Adipocyte (in vitro differentiated cells): Measurements from ENCODE around the gene SLC29A4.
"Not testable (repeated sequence)": the region's sequence is repeated elsewhere in the genome, so short reads cannot be mapped to it uniquely, and the experiment has no call there.

Source experiments
- DNase-seq: peaks from one replicate; pipeline ENCODE4 v3.0.0-alpha.2; 2015; ENCODE audit warnings: low read depth
- H3K27me3 ChIP-seq: replicated peaks from 2 replicates; pipeline ENCODE4 v1.7.0; 2013; ENCODE audit warnings: mild to moderate bottlenecking, low read length, moderate library complexity; ENCODE audit not compliant: control insufficient read depth, insufficient read depth
- H3K36me3 ChIP-seq: 2 replicates; pipeline ENCODE4 v1.7.0; 2013; ENCODE audit warnings: low read length, mild to moderate bottlenecking, moderate library complexity; ENCODE audit not compliant: control insufficient read depth, insufficient read depth, severe bottlenecking
- H3K4me1 ChIP-seq: 2 replicates; pipeline ENCODE4 v1.7.0; 2013; ENCODE audit warnings: mild to moderate bottlenecking, low read length, moderate library complexity; ENCODE audit not compliant: control insufficient read depth, insufficient read depth
- H3K4me3 ChIP-seq: 2 replicates; pipeline ENCODE4 v1.7.0; 2013; ENCODE audit warnings: mild to moderate bottlenecking, low read length, moderate library complexity
- H3K9ac ChIP-seq: 2 replicates; pipeline ENCODE4 v1.7.0; 2013; ENCODE audit warnings: mild to moderate bottlenecking, low read length, moderate library complexity
- H3K9me3 ChIP-seq: 2 replicates; pipeline ENCODE4 v1.7.0; 2013; ENCODE audit warnings: mild to moderate bottlenecking, low read length, moderate library complexity; ENCODE audit not compliant: control insufficient read depth

The SLC29A4 gene

GRCh38 chr7:5315761-5316160 lies 33.0 kb downstream of the SLC29A4 start:
- DNase-seq: no peak
- Histone ChIP-seq H3K4me3 (no peak overlapping the region), H3K4me1 (no peaks in the 10 kb centered on the region), H3K36me3 (peaks cover 59% of the 10 kb centered on the region), H3K9ac (no peak overlapping the region), H3K9me3 (no peaks in the 10 kb centered on the region), H3K27me3 (no peaks in the 10 kb centered on the region)

GRCh38 chr7:5318613-5319012 lies 35.9 kb downstream of the SLC29A4 start:
- not testable (repeated sequence) for H3K4me3 ChIP-seq, H3K4me1 ChIP-seq, H3K9me3 ChIP-seq, DNase-seq, H3K27me3 ChIP-seq, H3K9ac ChIP-seq
- peaks cover 55% of the 10 kb centered on the region for H3K36me3 ChIP-seq

- Histone ChIP-seq H3K36me3 (peaks cover 54% of the 10 kb centered on the region), H3K4me1 (no peaks in the 10 kb centered on the region), H3K9me3 (no peaks in the 10 kb centered on the region), H3K4me3 (no peak overlapping the region), H3K27me3 (no peaks in the 10 kb centered on the region), H3K9ac (no peak overlapping the region)
- no peak for DNase-seq
Observed at GRCh38 chr7:5320391-5320790, 37.6 kb downstream of the SLC29A4 start.

GRCh38 chr7:5320802-5321396 lies 38.2 kb downstream of the SLC29A4 start:
- Histone ChIP-seq H3K36me3 (peaks cover 51% of the 10 kb centered on the region), H3K27me3 (no peaks in the 10 kb centered on the region), H3K9me3 (no peaks in the 10 kb centered on the region), H3K9ac (no peak overlapping the region), H3K4me1 (no peaks in the 10 kb centered on the region), H3K4me3 (no peak overlapping the region)
- no peak for DNase-seq

GRCh38 chr7:5322621-5323410 lies 40.1 kb downstream of the SLC29A4 start:
- H3K27me3 ChIP-seq: no peaks in the 10 kb centered on the region
- no peak for DNase-seq
- H3K4me1 ChIP-seq: no peaks in the 10 kb centered on the region
- no peak overlapping the region for H3K9ac ChIP-seq
- H3K36me3 ChIP-seq: peaks cover 48% of the 10 kb centered on the region
- H3K4me3 ChIP-seq: no peak overlapping the region
- H3K9me3 ChIP-seq: no peaks in the 10 kb centered on the region

GRCh38 chr7:5323800-5324781 lies 41.3 kb downstream of the SLC29A4 start:
- H3K4me1 ChIP-seq, H3K4me3 ChIP-seq, H3K9me3 ChIP-seq, DNase-seq, H3K27me3 ChIP-seq, H3K9ac ChIP-seq: not testable (repeated sequence)
- H3K36me3 ChIP-seq: peaks cover 45% of the 10 kb centered on the region

GRCh38 chr7:5324961-5325360 lies 42.2 kb downstream of the SLC29A4 start:
- H3K36me3 ChIP-seq: peaks cover 46% of the 10 kb centered on the region

GRCh38 chr7:5330288-5330687 lies 47.5 kb downstream of the SLC29A4 start:
- H3K4me3 ChIP-seq: no peak overlapping the region
- H3K9me3 ChIP-seq: no peaks in the 10 kb centered on the region
- H3K27me3 ChIP-seq: no peaks in the 10 kb centered on the region
- H3K9ac ChIP-seq: no peak overlapping the region
- H3K4me1 ChIP-seq: no peaks in the 10 kb centered on the region
- peaks cover 48% of the 10 kb centered on the region for H3K36me3 ChIP-seq
- no peak for DNase-seq

More at GRCh38 chr7:5324961-5325360, 42.2 kb downstream of the SLC29A4 start:
- DNase-seq: no peak
- Histone ChIP-seq H3K4me3 (no peak overlapping the region), H3K27me3 (no peaks in the 10 kb centered on the region), H3K9ac (no peak overlapping the region), H3K4me1 (no peaks in the 10 kb centered on the region), H3K9me3 (no peaks in the 10 kb centered on the region)

GRCh38 chr7:5332579-5332978 lies 49.8 kb downstream of the SLC29A4 start:
- H3K9ac ChIP-seq: no peak overlapping the region
- no peaks in the 10 kb centered on the region for H3K9me3 ChIP-seq
- no peak overlapping the region for H3K4me3 ChIP-seq
- no peak for DNase-seq
- H3K36me3 ChIP-seq: peaks cover 58% of the 10 kb centered on the region
- no peaks in the 10 kb centered on the region for H3K27me3 ChIP-seq
- no peaks in the 10 kb centered on the region for H3K4me1 ChIP-seq

GRCh38 chr7:5333121-5334045 lies 50.6 kb downstream of the SLC29A4 start:
- no peaks in the 10 kb centered on the region for H3K27me3 ChIP-seq
- H3K9me3 ChIP-seq: no peaks in the 10 kb centered on the region
- H3K9ac ChIP-seq: no peak overlapping the region
- H3K36me3 ChIP-seq: peaks cover 63% of the 10 kb centered on the region
- no peak for DNase-seq
- no peak overlapping the region for H3K4me3 ChIP-seq
- no peaks in the 10 kb centered on the region for H3K4me1 ChIP-seq
